Upper lobe of left lung (tissue), 4 donors: Measurements from ENCODE around the gene GLOD4.

Experiments used
- CTCF ChIP-seq, 6 experiments: fragments of 450-650 bp in 4 of 6; fragments of 200-600 bp in 2 of 6; sonication (generic) in 2 of 6; IDR thresholded peaks; one replicate each; pipeline ENCODE4 v1.5.1; 2016 to 2019; ENCODE audit warnings: antibody characterized with exemption in 6 of 6
- EP300 ChIP-seq, 4 donors: sonication (generic); formaldehyde crosslinking; IDR thresholded peaks; one replicate each; pipeline ENCODE4 v1.5.1; 2017; ENCODE audit warnings: antibody characterized with exemption in 4 of 4, control low read depth in 2 of 4
- POLR2A ChIP-seq, 4 donors: fragments of 450-650 bp; IDR thresholded peaks; one replicate each; pipeline ENCODE4 v1.5.1; 2016 to 2017; ENCODE audit warnings: antibody characterized with exemption in 4 of 4, mild to moderate bottlenecking in 2 of 4
- POLR2AphosphoS5 ChIP-seq, 2 donors: sonication (generic); formaldehyde crosslinking; IDR thresholded peaks; one replicate each; pipeline ENCODE4 v1.5.1; 2017; ENCODE audit warnings: antibody characterized with exemption in 2 of 2

GRCh38 chr17:794876-795275, 12.8 kb upstream of the GLOD4 start:
- TF ChIP-seq POLR2A (IDR thresholded peaks at IDR 0.05) (no peak), CTCF (IDR thresholded peaks at IDR 0.05) (peak; percentile 74 to 92 (median 85)), POLR2AphosphoS5 (IDR thresholded peaks at IDR 0.05) (peak; percentile 38 to 46), EP300 (IDR thresholded peaks at IDR 0.05) (no peak)
